Measurements from ENCODE around the gene ASB6.

Gene ASB6

GRCh38 chr9:129619787-129620668 is 21.9 kb downstream of the ASB6 start:
- Histone ChIP-seq H3K9ac (ENCODE audit: low read depth, low read length) (no peak overlapping the region; the same call in 1 of the 2 replicates), H3K4me3 (ENCODE audit: low read length) (peak overlapping the region; percentile 64), H3K27ac (ENCODE audit: low read length) (no peak overlapping the region), H3K4me1 (ENCODE audit: insufficient read depth, low read length) (0 out of 2 replicates have a peak, but pooled peaks cover 4% of the 10 kb centered on the region), H3K36me3 (ENCODE audit: insufficient read depth, low read depth, low read length) (no peaks in the 10 kb centered on the region), H3K27me3 (ENCODE audit: insufficient read depth, low read length) (peaks cover 41% of the 10 kb centered on the region), H3K9me3 (ENCODE audit: insufficient read depth, low read depth, low read length) (no peaks in the 10 kb centered on the region)

GRCh38 chr9:129617167-129617566 is 24.8 kb downstream of the ASB6 start:
- Histone ChIP-seq H3K9ac (ENCODE audit: low read depth, low read length) (no peak overlapping the region), H3K4me3 (ENCODE audit: low read length) (no peak overlapping the region), H3K9me3 (ENCODE audit: insufficient read depth, low read depth, low read length) (no peaks in the 10 kb centered on the region), H3K36me3 (ENCODE audit: insufficient read depth, low read depth, low read length) (no peaks in the 10 kb centered on the region), H3K27ac (ENCODE audit: low read length) (no peak overlapping the region), H3K4me1 (ENCODE audit: insufficient read depth, low read length) (0 out of 2 replicates have a peak, but pooled peaks cover 4% of the 10 kb centered on the region), H3K27me3 (ENCODE audit: insufficient read depth, low read length) (peaks cover 41% of the 10 kb centered on the region)

- H3K9ac ChIP-seq (ENCODE audit: low read depth, low read length) = no peak overlapping the region
- H3K9me3 ChIP-seq (ENCODE audit: insufficient read depth, low read depth, low read length) = no peaks in the 10 kb centered on the region
- no peak overlapping the region for H3K27ac ChIP-seq (ENCODE audit: low read length)
- H3K4me3 ChIP-seq (ENCODE audit: low read length) = no peak overlapping the region
- no peaks in the 10 kb centered on the region for H3K36me3 ChIP-seq (ENCODE audit: insufficient read depth, low read depth, low read length)
- H3K27me3 ChIP-seq (ENCODE audit: insufficient read depth, low read length) = peaks cover 26% of the 10 kb centered on the region
- H3K4me1 ChIP-seq (ENCODE audit: insufficient read depth, low read length) = 0 out of 2 replicates have a peak, but pooled peaks cover under 1% of the 10 kb centered on the region
Measured at GRCh38 chr9:129615407-129616285, 26.3 kb downstream of the ASB6 start.

GRCh38 chr9:129614932-129615331 is 27.0 kb downstream of the ASB6 start:
- Histone ChIP-seq H3K4me3 (ENCODE audit: low read length) (no peak overlapping the region), H3K27ac (ENCODE audit: low read length) (no peak overlapping the region), H3K9ac (ENCODE audit: low read depth, low read length) (no peak overlapping the region), H3K4me1 (ENCODE audit: insufficient read depth, low read length) (no peaks in the 10 kb centered on the region), H3K27me3 (ENCODE audit: insufficient read depth, low read length) (peaks cover 19% of the 10 kb centered on the region), H3K9me3 (ENCODE audit: insufficient read depth, low read depth, low read length) (no peaks in the 10 kb centered on the region), H3K36me3 (ENCODE audit: insufficient read depth, low read depth, low read length) (no peaks in the 10 kb centered on the region)

GRCh38 chr9:129613520-129614175 is 28.3 kb downstream of the ASB6 start:
- Histone ChIP-seq H3K9ac (ENCODE audit: low read depth, low read length) (no peak overlapping the region), H3K9me3 (ENCODE audit: insufficient read depth, low read depth, low read length) (no peaks in the 10 kb centered on the region), H3K27me3 (ENCODE audit: insufficient read depth, low read length) (peaks cover 16% of the 10 kb centered on the region; the same call in 1 of the 2 replicates), H3K4me1 (ENCODE audit: insufficient read depth, low read length) (peaks cover 3% of the 10 kb centered on the region; the same call in 1 of the 2 replicates), H3K36me3 (ENCODE audit: insufficient read depth, low read depth, low read length) (no peaks in the 10 kb centered on the region), H3K27ac (ENCODE audit: low read length) (no peak overlapping the region), H3K4me3 (ENCODE audit: low read length) (no peak overlapping the region)

- no peak overlapping the region for H3K9ac ChIP-seq (ENCODE audit: low read depth, low read length)
- no peak overlapping the region for H3K4me3 ChIP-seq (ENCODE audit: low read length)
- no peak overlapping the region for H3K27ac ChIP-seq (ENCODE audit: low read length)
Measured at GRCh38 chr9:129612815-129613519, 29.0 kb downstream of the ASB6 start.

GRCh38 chr9:129612123-129612522 is 29.8 kb downstream of the ASB6 start:
- no peaks in the 10 kb centered on the region for H3K9me3 ChIP-seq (ENCODE audit: insufficient read depth, low read depth, low read length)
- H3K4me1 ChIP-seq (ENCODE audit: insufficient read depth, low read length) = peaks cover 3% of the 10 kb centered on the region; the same call in 1 of the 2 replicates
- no peak overlapping the region for H3K27ac ChIP-seq (ENCODE audit: low read length)
- peaks cover 11% of the 10 kb centered on the region; the same call in 1 of the 2 replicates for H3K27me3 ChIP-seq (ENCODE audit: insufficient read depth, low read length)
- no peak overlapping the region for H3K4me3 ChIP-seq (ENCODE audit: low read length)
- H3K9ac ChIP-seq (ENCODE audit: low read depth, low read length) = no peak overlapping the region
- no peaks in the 10 kb centered on the region for H3K36me3 ChIP-seq (ENCODE audit: insufficient read depth, low read depth, low read length)

More at GRCh38 chr9:129612815-129613519, 29.0 kb downstream of the ASB6 start:
- Histone ChIP-seq H3K9me3 (ENCODE audit: insufficient read depth, low read depth, low read length) (no peaks in the 10 kb centered on the region), H3K27me3 (ENCODE audit: insufficient read depth, low read length) (peaks cover 14% of the 10 kb centered on the region; the same call in 1 of the 2 replicates), H3K36me3 (ENCODE audit: insufficient read depth, low read depth, low read length) (no peaks in the 10 kb centered on the region), H3K4me1 (ENCODE audit: insufficient read depth, low read length) (peaks cover 3% of the 10 kb centered on the region; the same call in 1 of the 2 replicates)

- H3K4me3 ChIP-seq (ENCODE audit: low read length) = peak overlapping the region; percentile 67; the same call in 1 of the 2 replicates
- no peaks in the 10 kb centered on the region for H3K36me3 ChIP-seq (ENCODE audit: insufficient read depth, low read depth, low read length)
- peaks cover 11% of the 10 kb centered on the region; the same call in 1 of the 2 replicates for H3K27me3 ChIP-seq (ENCODE audit: insufficient read depth, low read length)
- peaks cover 3% of the 10 kb centered on the region; the same call in 1 of the 2 replicates for H3K4me1 ChIP-seq (ENCODE audit: insufficient read depth, low read length)
- H3K9me3 ChIP-seq (ENCODE audit: insufficient read depth, low read depth, low read length) = no peaks in the 10 kb centered on the region
- no peak overlapping the region for H3K27ac ChIP-seq (ENCODE audit: low read length)
- no peak overlapping the region; the same call in 1 of the 2 replicates for H3K9ac ChIP-seq (ENCODE audit: low read depth, low read length)
Measured at GRCh38 chr9:129611307-129611800, 30.6 kb downstream of the ASB6 start.

- H3K27ac ChIP-seq (ENCODE audit: low read length) = no peak overlapping the region
Measured at GRCh38 chr9:129610473-129611306, 31.3 kb downstream of the ASB6 start.

GRCh38 chr9:129610213-129610472 is 31.8 kb downstream of the ASB6 start:
- peaks cover 3% of the 10 kb centered on the region; the same call in 1 of the 2 replicates for H3K4me1 ChIP-seq (ENCODE audit: insufficient read depth, low read length)
- no peaks in the 10 kb centered on the region for H3K36me3 ChIP-seq (ENCODE audit: insufficient read depth, low read depth, low read length)
- no peaks in the 10 kb centered on the region for H3K9me3 ChIP-seq (ENCODE audit: insufficient read depth, low read depth, low read length)
- H3K27me3 ChIP-seq (ENCODE audit: insufficient read depth, low read length) = peaks cover 11% of the 10 kb centered on the region; the same call in 1 of the 2 replicates
- no peak overlapping the region for H3K27ac ChIP-seq (ENCODE audit: low read length)
- H3K4me3 ChIP-seq (ENCODE audit: low read length) = peak overlapping the region; percentile 67; the same call in 1 of the 2 replicates
- H3K9ac ChIP-seq (ENCODE audit: low read depth, low read length) = no peak overlapping the region

More at GRCh38 chr9:129610473-129611306, 31.3 kb downstream of the ASB6 start:
- Histone ChIP-seq H3K4me3 (ENCODE audit: low read length) (peak overlapping the region; percentile 67; the same call in 1 of the 2 replicates), H3K4me1 (ENCODE audit: insufficient read depth, low read length) (peaks cover 3% of the 10 kb centered on the region; the same call in 1 of the 2 replicates), H3K9me3 (ENCODE audit: insufficient read depth, low read depth, low read length) (no peaks in the 10 kb centered on the region), H3K9ac (ENCODE audit: low read depth, low read length) (no peak overlapping the region; the same call in 1 of the 2 replicates), H3K36me3 (ENCODE audit: insufficient read depth, low read depth, low read length) (no peaks in the 10 kb centered on the region), H3K27me3 (ENCODE audit: insufficient read depth, low read length) (peaks cover 11% of the 10 kb centered on the region; the same call in 1 of the 2 replicates)

Data from iPS-20b (cell line).